GM12874 (cell line): ENCODE measurements around the gene USP47.
A peak's percentile ranks its signal among the peaks of the same experiment; 100 is the strongest.

Experiments
- CTCF ChIP-seq: IDR thresholded peaks from 2 replicates; pipeline ENCODE4 v1.5.1; 2011; ENCODE audit warnings: low read depth, mild to moderate bottlenecking, control low read depth, low read length, moderate library complexity; ENCODE audit not compliant: insufficient read depth

USP47 gene

GRCh38 chr11:11982975-11983374 is 141.2 kb downstream of the USP47 start:
- TF ChIP-seq CTCF, result no peak

GRCh38 chr11:11983427-11983826 is 141.7 kb downstream of the USP47 start:
- no peak for TF ChIP-seq CTCF

- TF ChIP-seq CTCF, result no peak
Measured at GRCh38 chr11:11984563-11984962, 142.8 kb downstream of the USP47 start.

DNA sequence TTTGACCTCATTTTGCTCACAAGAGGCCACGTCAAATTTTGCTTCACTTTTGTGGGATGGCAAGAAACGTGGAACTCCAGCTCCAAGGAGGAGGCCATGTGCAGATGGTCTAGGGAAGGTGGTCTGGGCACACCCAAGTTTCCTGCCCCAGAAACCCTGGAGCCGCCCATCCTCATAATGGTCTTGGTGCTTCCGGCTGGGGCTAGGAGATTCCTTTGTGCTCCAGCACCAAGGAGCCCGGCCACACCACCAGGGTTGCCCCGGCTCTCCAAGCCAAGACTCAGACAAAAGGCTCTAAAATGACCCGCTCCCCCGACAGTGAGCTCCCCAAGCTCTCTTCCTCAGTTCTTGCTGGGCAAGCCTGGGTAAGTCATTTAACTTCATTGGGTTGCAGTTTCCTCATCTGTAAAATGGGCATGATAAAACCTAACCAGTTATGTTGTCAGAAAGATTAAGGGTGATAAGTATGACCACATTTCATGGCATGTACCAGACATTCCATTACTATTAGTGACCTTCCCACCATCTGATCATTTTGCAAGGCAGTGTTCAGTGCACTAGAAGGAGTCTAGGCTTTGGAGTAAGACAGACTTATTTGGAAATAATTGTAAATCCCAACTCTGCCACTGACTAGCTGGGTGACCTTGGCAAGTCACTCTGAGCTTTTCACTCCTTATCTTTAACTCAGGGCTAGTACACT is 143.4 kb downstream of the USP47 start:
- no peak for TF ChIP-seq CTCF

- no peak for TF ChIP-seq CTCF
Measured at GRCh38 chr11:11985954-11986949, 144.5 kb downstream of the USP47 start.

DNA sequence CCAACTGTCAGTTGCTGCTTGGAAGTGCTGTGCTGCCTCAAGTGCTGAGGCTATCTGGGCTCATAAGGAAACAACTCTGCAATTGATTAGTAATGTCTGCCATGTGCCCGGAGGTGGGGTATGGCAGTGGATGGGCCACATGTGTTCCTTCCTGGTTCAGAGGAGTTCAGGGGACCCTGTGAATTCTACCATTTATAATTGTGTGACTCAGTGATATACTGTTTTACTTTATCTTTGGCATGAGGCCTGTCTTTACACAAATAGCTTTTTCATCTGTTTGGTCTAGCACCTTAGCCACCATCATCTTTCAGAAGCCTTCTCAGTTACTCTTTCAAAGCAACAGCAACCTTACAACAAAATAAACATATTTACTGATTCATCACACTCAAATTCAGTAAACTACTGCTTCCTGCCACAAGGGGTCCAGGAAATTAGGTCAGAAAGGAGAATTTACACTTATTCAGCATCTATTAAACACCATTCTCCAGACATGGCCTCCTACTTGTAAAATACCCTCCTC is 145.8 kb downstream of the USP47 start:
- peak; percentile 15; the same call in 1 of the 2 replicates for TF ChIP-seq CTCF

DNA sequence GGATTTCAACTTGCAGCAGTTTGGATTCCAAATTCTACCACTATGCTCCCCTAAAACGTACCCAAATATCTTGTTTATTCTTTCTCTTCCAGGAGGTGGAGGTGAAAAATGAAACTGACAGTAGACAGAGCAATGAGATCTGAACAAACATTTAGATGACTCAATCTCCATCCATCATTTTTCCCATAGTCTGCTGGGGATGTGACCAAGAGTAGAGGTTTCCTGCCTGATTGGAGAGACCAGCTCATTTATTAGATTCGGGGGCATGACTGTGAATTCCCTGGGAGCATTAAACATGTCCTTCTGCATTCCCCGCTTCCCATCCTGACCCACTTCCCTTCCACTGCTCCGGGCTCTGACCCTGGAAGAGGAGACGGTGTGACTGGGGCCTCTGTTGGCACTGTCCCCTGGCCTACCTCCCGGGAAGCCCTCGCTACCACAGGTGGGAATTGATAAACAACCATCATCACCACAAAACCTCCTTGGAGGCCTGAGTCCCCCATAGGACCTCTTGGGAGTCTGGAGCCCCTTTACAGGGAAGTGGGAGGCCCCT is 146.4 kb downstream of the USP47 start:
- no peak for TF ChIP-seq CTCF
